Vagina (tissue), 2 donors: ENCODE results near the gene ATP8B3.
A peak's percentile ranks its signal among the peaks of the same experiment; 100 is the strongest.

Experiments used
- POLR2A ChIP-seq, 2 donors: fragments of 450-650 bp; IDR thresholded peaks; one replicate each; pipeline ENCODE4 v1.6.1; 2017; ENCODE audit warnings: antibody characterized with exemption in 2 of 2, mild to moderate bottlenecking in 2 of 2, moderate library complexity in 2 of 2
- POLR2AphosphoS5 ChIP-seq, 2 donors: sonication (generic); formaldehyde crosslinking; IDR thresholded peaks; one replicate each; pipeline ENCODE4 v1.9.0; 2017; ENCODE audit warnings: antibody characterized with exemption in 2 of 2, mild to moderate bottlenecking in 2 of 2, low read depth in 1 of 2; ENCODE audit not compliant: insufficient read depth in 1 of 2
- TF ChIP-seq, protein P1 (sequence below), 3 experiments: fragments of 450-650 bp in 2 of 3; fragments of 200-600 bp in 1 of 3; sonication (generic) in 1 of 3; IDR thresholded peaks; one replicate each; pipeline ENCODE4 v1.5.1; 2017 to 2019; ENCODE audit warnings: antibody characterized with exemption in 3 of 3, mild to moderate bottlenecking in 2 of 3, moderate library complexity in 2 of 3

DNA sequence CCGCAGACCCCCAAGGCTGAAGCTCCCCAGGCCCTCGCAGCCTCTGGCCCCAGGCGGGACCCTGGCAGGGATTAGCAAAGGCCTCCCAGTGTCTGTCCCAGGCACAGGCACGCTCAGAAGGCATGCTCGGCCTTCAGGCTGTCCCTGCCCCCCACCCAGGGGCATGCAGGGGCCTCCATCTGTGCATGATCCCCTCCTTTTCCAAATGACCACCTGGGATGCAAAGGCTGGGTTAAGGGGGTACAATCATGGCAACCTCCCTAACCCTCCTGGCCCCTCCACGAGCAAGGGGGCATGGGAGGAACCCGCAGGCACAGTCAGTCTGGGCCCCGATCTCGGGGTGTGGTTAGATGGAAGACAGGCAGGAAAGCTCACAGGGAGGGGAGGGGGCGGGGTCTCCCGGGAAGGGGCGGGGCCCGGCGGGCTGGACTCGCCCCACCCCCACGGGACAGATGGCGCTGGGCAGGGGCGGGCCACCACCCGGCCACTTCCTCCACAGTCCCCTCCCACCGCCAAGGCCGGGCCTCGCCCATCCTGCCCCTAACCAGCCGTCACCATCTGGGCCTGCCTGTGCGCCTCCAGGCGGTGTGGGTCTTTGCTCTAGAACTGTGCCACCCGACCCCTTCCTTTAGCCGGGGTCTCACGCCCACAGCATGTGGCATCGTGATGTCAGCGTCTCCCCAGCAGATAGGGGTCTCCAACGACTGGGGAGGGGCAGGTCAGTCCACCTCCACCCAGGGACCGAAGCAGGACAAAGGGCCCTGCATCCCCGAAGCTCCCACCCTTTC lies 43.2 kb upstream of the ATP8B3 start:
- peak in 1 of 2 donors; percentile 22 for TF ChIP-seq POLR2A (IDR thresholded peaks at IDR 0.05)
- TF ChIP-seq, protein P1, sequence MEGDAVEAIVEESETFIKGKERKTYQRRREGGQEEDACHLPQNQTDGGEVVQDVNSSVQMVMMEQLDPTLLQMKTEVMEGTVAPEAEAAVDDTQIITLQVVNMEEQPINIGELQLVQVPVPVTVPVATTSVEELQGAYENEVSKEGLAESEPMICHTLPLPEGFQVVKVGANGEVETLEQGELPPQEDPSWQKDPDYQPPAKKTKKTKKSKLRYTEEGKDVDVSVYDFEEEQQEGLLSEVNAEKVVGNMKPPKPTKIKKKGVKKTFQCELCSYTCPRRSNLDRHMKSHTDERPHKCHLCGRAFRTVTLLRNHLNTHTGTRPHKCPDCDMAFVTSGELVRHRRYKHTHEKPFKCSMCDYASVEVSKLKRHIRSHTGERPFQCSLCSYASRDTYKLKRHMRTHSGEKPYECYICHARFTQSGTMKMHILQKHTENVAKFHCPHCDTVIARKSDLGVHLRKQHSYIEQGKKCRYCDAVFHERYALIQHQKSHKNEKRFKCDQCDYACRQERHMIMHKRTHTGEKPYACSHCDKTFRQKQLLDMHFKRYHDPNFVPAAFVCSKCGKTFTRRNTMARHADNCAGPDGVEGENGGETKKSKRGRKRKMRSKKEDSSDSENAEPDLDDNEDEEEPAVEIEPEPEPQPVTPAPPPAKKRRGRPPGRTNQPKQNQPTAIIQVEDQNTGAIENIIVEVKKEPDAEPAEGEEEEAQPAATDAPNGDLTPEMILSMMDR (IDR thresholded peaks at IDR 0.05) = no peak
- TF ChIP-seq POLR2AphosphoS5 (IDR thresholded peaks at IDR 0.05; ENCODE audit: insufficient read depth in 1 of 2, low read depth in 1 of 2) = peak in 1 of 2 donors; percentile 79
